Skin epidermis (tissue), 12 donors: ENCODE results near the gene PCMT1.
"Not testable (repeated sequence)": the region's sequence is repeated elsewhere in the genome, so short reads cannot be mapped to it uniquely, and the experiment has no call there.

ENCODE experiments used
- H3K27ac ChIP-seq, 21 experiments: fragments of 200-600 bp; sonication (generic) in 11 of 21; one replicate each; pipeline ENCODE4 v1.5.0; 2020; ENCODE audit warnings: mild to moderate bottlenecking in 3 of 21, inconsistent platforms in 2 of 21, moderate library complexity in 2 of 21
- H3K4me3 ChIP-seq, 7 experiments: fragments of 200-600 bp; sonication (generic) in 2 of 7; one replicate each; pipeline ENCODE4 v1.5.0; 2020; ENCODE audit warnings: inconsistent platforms in 2 of 7, mild to moderate bottlenecking in 2 of 7, moderate library complexity in 1 of 7

The PCMT1 gene

GRCh38 chr6:149846321-149846720 is 96.8 kb downstream of the PCMT1 start:
- no peak overlapping the region for H3K4me3 ChIP-seq
- peak overlapping the region in 1 of 21 experiments; percentile 29 for H3K27ac ChIP-seq

GRCh38 chr6:149847939-149848267 is 98.4 kb downstream of the PCMT1 start:
- Histone ChIP-seq H3K27ac (peak overlapping the region in 4 of 21 experiments; percentile 4 to 58 (median 25)), H3K4me3 (no peak overlapping the region)

GRCh38 chr6:149848343-149848742 is 98.8 kb downstream of the PCMT1 start:
- not testable (repeated sequence) for H3K4me3 ChIP-seq
- peak overlapping the region in 2 of 21 experiments; percentile 4 to 13 for H3K27ac ChIP-seq

- peak overlapping the region in 3 of 21 experiments; percentile 15 to 47 (median 19) for H3K27ac ChIP-seq
Measured at GRCh38 chr6:149851461-149852110, 102.0 kb downstream of the PCMT1 start.

GRCh38 chr6:149852180-149852579 is 102.6 kb downstream of the PCMT1 start:
- no peak overlapping the region for H3K4me3 ChIP-seq
- peak overlapping the region in 10 of 21 experiments; percentile 15 to 66 (median 57) for H3K27ac ChIP-seq

More at GRCh38 chr6:149851461-149852110, 102.0 kb downstream of the PCMT1 start:
- no peak overlapping the region for H3K4me3 ChIP-seq

GRCh38 chr6:149852881-149853280 is 103.3 kb downstream of the PCMT1 start:
- H3K27ac ChIP-seq: peak overlapping the region in 7 of 21 experiments; percentile 15 to 66 (median 61)

GRCh38 chr6:149854017-149854416 is 104.5 kb downstream of the PCMT1 start:
- H3K4me3 ChIP-seq: not testable (repeated sequence)
- peak overlapping the region in 6 of 21 experiments; percentile 34 to 57 (median 42) for H3K27ac ChIP-seq

More at GRCh38 chr6:149852881-149853280, 103.3 kb downstream of the PCMT1 start:
- no peak overlapping the region for H3K4me3 ChIP-seq

- no peak overlapping the region for H3K4me3 ChIP-seq
- H3K27ac ChIP-seq: peak overlapping the region in 10 of 21 experiments; percentile 12 to 76 (median 46)
Measured at GRCh38 chr6:149854532-149854931, 105.0 kb downstream of the PCMT1 start.

GRCh38 chr6:149855040-149855654 is 105.6 kb downstream of the PCMT1 start:
- Histone ChIP-seq H3K27ac (peak overlapping the region in 18 of 21 experiments; percentile 4 to 76 (median 46)), H3K4me3 (no peak overlapping the region)

- Histone ChIP-seq H3K4me3 (no peak overlapping the region), H3K27ac (peak overlapping the region in 18 of 21 experiments; percentile 4 to 76 (median 46))
Measured at GRCh38 chr6:149855741-149856140, 106.2 kb downstream of the PCMT1 start.

GRCh38 chr6:149856256-149856994 is 106.9 kb downstream of the PCMT1 start:
- peak overlapping the region in 10 of 21 experiments; percentile 1 to 76 (median 54) for H3K27ac ChIP-seq

GRCh38 chr6:149857541-149857940 is 108.0 kb downstream of the PCMT1 start:
- H3K4me3 ChIP-seq: no peak overlapping the region
- H3K27ac ChIP-seq: peak overlapping the region in 7 of 21 experiments; percentile 11 to 76 (median 48)

More at GRCh38 chr6:149856256-149856994, 106.9 kb downstream of the PCMT1 start:
- H3K4me3 ChIP-seq: no peak overlapping the region

GRCh38 chr6:149859368-149859767 is 109.8 kb downstream of the PCMT1 start:
- Histone ChIP-seq H3K27ac (no peak overlapping the region), H3K4me3 (no peak overlapping the region)

- no peak overlapping the region for H3K27ac ChIP-seq
- H3K4me3 ChIP-seq: no peak overlapping the region
Measured at GRCh38 chr6:149859938-149860337, 110.4 kb downstream of the PCMT1 start.

GRCh38 chr6:149860513-149860833 is 110.9 kb downstream of the PCMT1 start:
- H3K4me3 ChIP-seq: no peak overlapping the region
- H3K27ac ChIP-seq: no peak overlapping the region
